HG03565 (cell line): ENCODE measurements around the gene HPCA.
"Not testable (repeated sequence)": the region's sequence is repeated elsewhere in the genome, so short reads cannot be mapped to it uniquely, and the experiment has no call there.

Experiments used
- ATAC-seq: cut with Tn5 transposase; IDR thresholded peaks from one replicate; pipeline ENCODE4 v1.9.1; 2021; ENCODE audit warnings: mild to moderate bottlenecking, moderate library complexity; ENCODE audit not compliant: unreplicated experiment

The HPCA gene

GRCh38 chr1:32900956-32901822 is 14.9 kb downstream of the HPCA start, which contains the start of gene TMEM54:
Gene TMEM54 (minus strand): TSS chr1:32901389. CDS start chr1:32901238, 151 bp downstream.
- no peak for ATAC-seq

- ATAC-seq = no peak
Measured at GRCh38 chr1:32901823-32902534, 15.7 kb downstream of the HPCA start.

GRCh38 chr1:32902535-32902920 is 16.2 kb downstream of the HPCA start:
- ATAC-seq = no peak

DNA sequence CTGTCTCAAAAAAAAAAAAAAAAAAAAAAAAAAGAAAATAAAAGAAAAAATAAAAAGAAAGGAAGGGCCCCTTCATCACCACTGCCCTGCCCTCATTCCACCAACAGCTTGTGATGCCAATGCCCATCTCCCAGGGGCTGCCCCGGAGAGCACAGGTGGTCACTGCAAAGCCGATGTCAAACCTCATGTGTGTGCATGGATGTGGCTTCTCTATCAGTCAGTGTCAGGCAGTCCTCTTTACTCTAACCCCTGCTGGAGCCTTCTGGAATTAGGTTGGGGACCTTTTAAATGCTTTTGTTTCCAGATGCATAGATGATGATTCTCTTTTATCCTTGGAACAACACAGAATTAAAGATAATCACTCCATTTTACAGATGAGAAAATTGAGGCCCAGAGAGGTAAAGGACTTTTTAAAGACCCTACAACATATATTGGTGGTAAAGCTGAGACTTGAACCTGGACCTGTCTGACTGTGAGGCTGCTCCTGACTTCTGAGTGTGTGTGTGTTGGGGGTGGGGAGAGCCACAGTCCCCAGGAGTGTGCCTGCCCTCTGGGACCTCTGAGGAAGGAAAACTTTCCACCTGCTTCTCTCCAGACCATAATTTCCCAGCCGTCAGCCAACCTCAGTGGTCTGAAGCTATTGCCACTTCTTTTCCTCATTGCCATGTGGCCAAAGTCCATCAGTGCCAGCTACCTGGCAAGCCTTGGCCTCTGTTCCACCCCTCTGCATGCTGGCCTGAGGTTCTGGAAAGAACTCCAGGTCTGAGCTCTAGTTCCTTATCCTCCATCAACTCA is 17.9 kb downstream of the HPCA start:
- no peak for ATAC-seq

- ATAC-seq = no peak
Measured at GRCh38 chr1:32904797-32905196, 18.5 kb downstream of the HPCA start.

GRCh38 chr1:32905588-32905987 is 19.3 kb downstream of the HPCA start:
- not testable (repeated sequence) for ATAC-seq

GRCh38 chr1:32906654-32907053 is 20.4 kb downstream of the HPCA start:
- ATAC-seq = no peak

DNA sequence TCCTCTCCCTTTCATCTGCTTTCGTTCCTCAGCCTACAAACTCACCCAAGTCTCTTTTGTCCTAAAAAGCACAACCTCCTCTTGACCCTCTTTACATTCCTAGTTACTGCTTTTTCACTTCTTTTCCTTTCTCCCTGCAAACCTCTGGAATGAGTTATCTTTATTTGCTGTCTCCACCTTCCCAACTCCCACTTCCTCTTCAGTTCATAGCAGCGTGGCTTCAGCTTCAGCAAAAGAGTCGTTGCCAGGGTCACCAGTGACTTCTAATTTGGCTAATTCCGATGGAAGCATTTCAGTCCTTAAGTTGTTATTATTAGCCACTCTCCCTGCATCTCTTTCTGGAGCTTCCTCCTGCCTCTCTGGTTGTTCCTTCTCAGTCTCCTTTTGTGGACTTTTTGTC is 21.1 kb downstream of the HPCA start:
- ATAC-seq = no peak

DNA sequence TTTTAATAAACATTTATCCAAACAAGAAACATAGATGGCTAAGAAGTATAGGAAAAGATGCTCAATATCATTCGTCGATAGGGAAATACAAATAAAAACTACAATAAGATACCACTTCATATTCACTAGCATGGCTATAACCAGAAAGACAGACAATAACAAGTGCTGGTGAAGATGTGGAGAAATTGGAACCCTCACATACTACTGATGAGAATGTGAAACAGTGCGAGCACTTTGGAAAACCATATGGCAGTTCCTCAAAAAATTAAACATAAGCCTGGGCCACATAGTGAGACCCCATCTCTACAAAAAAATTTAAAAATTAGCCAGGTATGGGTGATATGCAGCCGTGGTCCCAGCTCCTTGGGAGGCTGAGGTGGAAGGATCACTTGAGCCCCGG is 24.0 kb downstream of the HPCA start:
- no peak for ATAC-seq

DNA sequence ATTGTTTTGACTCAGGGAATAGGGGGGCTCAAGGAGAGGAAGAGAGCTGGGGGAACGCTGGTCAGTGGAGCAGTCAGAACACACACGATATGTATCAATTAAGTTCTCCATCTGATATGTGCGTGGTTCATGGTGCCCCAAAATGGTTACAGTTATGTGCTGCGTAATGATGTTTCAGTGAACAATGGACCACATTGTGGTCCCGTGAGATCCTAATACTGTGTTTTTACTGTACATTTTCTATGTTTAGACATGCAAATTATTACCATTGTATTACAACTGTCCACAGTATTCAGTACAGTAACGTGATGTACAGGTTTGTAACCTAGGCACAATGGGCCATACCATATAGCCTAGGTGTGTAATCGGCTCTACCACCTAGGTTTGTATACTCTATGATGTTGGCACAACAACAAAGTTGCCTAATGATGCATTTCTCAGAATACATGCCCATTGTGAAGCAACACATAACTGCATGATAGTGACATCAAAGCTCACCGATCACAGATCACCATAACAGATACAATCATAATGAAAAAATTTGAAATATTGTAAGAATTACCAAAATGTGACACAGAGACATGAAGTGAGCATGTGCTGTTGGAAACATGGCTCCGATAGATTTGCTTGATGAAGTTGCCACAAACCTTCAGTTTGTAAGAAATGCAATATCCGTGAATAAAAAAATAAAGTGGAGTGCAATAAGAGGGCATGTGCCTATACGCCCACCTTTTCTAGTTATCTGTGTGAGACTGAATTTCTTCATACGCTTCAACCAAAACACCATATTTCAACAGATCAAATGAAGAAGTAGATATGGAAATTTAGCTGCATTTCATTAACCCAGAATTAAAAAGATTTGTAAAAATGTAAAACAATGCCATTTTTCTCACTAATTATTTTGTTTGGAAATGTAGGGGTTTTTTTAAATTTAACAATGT is 29.7 kb downstream of the HPCA start:
- no peak for ATAC-seq

DNA sequence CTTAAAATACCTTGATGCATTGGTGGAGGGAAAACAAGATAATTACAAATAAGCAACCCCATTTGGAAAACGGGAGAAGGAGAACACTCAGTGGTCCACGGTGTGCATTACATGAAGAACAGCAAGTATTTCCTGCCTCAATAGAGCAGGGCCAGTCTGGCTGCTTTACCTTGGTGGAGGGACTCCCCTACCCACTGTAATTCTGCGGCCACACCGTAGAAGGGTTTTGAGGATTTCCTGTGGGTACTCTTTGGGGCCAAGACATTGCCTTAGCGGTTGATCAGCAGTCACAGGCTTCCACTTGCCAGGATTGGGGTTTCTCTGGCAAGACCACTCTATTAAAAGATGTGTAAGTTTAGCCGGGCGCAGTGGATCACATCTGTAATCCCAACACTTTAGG is 31.2 kb downstream of the HPCA start:
- no peak for ATAC-seq

DNA sequence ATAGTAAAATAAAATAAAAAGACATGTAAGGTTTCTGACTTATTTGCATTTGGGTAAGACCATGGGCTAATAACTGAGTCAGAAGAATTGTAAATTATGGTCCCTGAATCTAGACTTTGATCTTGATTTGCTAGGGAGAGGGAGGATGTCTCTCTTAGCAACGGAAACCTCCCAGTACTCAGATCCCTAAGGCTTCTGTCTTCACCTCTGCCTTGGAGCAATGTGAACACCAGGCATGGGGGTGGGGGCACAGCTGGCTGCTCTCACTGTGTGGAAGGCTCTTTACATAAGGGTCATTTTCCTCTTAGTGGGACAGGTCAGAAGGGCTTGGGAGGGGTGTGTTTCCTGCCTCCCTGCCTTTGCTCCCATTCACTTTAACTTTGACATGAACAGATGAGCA is 31.9 kb downstream of the HPCA start:
- no peak for ATAC-seq

- ATAC-seq = no peak
Measured at GRCh38 chr1:32919811-32920733, 33.8 kb downstream of the HPCA start.

- ATAC-seq = no peak
Measured at GRCh38 chr1:32920833-32921232, 34.5 kb downstream of the HPCA start.

GRCh38 chr1:32924881-32925344 is 38.6 kb downstream of the HPCA start:
- ATAC-seq = no peak

DNA sequence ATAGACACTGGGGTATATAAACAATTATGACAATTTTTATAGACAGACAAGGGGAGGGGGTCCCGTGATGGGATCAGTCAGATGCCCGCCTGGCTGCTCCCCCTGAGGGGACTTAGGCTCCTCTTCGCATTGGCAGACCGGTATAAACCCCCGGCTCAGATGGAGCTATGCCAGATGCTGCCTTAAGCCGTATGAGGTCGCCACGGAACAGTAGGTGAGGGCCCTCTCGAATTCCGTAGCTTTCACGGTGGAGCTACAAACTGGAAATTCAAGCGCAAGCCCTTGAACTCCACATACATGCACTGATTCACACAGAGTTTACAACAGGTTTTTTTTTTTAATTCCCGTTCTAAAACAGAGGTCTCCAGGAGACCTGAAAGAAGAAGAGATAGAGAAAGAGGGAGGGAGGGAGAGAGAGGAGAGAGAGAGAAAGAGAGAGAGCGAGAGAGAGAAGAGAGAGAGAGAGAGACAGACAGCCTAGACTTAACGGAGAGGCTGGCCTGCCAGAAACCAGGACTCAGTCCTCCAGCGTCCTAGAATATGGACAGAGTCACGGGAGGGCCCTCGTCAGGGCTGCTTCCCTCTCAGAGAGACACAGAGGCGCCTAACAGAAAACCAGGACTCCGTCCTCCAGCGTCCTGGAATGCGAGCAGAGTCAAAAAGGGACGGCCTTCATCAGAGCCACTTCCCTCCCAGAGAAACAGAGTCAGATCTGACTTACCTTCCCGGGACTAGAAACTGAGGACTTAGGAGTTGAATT is 39.3 kb downstream of the HPCA start:
- ATAC-seq = no peak

GRCh38 chr1:32926562-32926961 is 40.3 kb downstream of the HPCA start:
- ATAC-seq = no peak

- no peak for ATAC-seq
Measured at GRCh38 chr1:32927441-32927840, 41.1 kb downstream of the HPCA start.
